Measurements from ENCODE around the gene ZNF384. TPM values are rescaled to one million over a fixed set of nuclear protein-coding genes. Genes with fewer than 3 reads are reported as not detected.

Gene ZNF384
- total and polyA plus RNA-seq, 10 donors = 18.9 to 79.8 (median 50.0) TPM

DNA sequence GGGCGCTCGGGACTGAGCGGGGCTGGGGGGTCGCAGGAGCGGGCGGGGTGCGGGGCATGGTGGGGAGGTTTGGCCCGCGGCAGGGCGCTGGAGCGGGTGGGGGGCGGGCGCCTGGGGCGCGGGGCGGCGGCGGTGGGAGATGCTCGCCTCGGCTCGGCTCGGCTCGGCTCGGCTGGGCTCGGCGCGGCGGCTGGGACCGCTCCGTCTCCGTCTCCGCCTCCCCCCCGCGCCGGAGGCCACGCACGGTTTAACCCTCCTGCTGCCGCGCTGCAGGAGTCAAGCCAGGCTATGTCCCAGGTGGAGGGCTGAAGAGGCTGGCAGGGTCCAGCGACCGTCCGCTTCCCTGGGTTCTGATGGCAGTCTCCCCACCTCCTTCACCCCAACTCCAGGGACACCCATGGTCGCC, 11.5 kb upstream of the ZNF384 start, which contains the start of gene PIANP:
PIANP (minus strand) TSS at position 170 of the 406 bp plus-strand sequence. CDS start 2,754 bp downstream, outside the sequence.
- WGBS, 5 donors = 0 to 15% (median 1%) methylated on average over 2 to 40 of the region's 43 CpGs
- TF ChIP-seq POLR2A (IDR thresholded peaks at IDR 0.05) (no peak), POLR2AphosphoS5 (IDR thresholded peaks at IDR 0.05) (peak in 1 of 3 donors; percentile 48)

GRCh38 chr12:6699989-6700645, 10.9 kb upstream of the ZNF384 start:
- peak; percentile 81 for DNase-seq
- TF ChIP-seq POLR2AphosphoS5 (IDR thresholded peaks at IDR 0.05) (no peak), CTCF (IDR thresholded peaks at IDR 0.05 in 8 of 11, conservative IDR thresholded peaks at IDR 0.05 in 3 of 11) (no peak), POLR2A (IDR thresholded peaks at IDR 0.05) (no peak)

More for the DNA sequence above, 11.5 kb upstream of the ZNF384 start, which contains the start of gene PIANP:
- DNase-seq = peak; percentile 86
- Histone ChIP-seq H3K36me3 (no peaks in the 10 kb centered on the region), H3K4me1 (peaks cover 7 to 50% (median 43%) of the 10 kb centered on the region in 6 donors), H3K27me3 (replicated peaks in 1 of 7) (peaks cover 0 to 87% (median 73%) of the 10 kb centered on the region in 7 donors), H3K9me3 (no peaks in the 10 kb centered on the region), H3K4me3 (peak within 1 kb of the TSS; percentile 30 to 75 (median 38)), H3K27ac (peak within 1 kb of the TSS in 1 of 8 donors; percentile 30)
- intact Hi-C loops (cut with DNase I; ENCODE audit: low total_unique reads) = no loop called here

DNA sequence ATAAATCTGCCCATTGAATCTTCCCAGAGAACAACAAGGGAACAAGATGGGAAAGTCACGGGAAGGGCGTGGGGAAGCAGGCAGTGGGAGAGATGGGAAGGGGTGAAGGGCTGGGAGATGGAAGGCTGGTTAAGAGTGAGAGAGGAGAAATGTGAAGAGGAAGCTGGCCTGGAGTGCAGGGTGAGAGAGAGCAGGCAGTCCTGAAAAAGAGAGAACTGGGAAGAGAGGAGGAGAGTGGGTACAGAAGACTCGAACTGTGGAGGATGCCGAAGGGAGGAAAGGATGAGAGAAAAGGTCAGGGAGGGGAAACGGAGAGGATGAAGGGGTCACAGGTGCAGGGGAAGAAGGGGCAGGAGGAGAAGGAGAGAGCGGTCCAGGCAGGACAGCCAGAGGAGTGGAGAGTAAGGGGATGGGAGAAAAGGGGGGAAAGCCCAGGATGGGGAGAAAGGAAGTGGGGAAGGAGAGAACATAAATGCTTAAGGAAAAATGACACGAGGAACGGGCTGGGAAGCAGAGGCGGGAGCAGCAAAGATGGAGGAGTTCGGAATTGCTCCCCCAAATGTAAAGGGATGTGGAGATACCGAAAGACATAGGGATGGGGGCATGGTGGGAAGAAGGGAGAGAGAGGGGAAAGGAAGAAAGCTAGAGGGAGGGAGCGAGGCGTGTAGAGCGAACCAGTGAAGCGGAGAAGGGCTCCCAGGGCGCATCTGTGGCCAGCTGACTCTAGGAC, 10.2 kb upstream of the ZNF384 start:
- peaks cover 7 to 57% (median 45%) of the 10 kb centered on the region in 6 donors for H3K4me1 ChIP-seq
- no peaks in the 10 kb centered on the region for H3K36me3 ChIP-seq
- H3K27me3 ChIP-seq (replicated peaks in 1 of 7) = peaks cover 0 to 75% (median 62%) of the 10 kb centered on the region in 7 donors
- H3K27ac ChIP-seq = no peak overlapping the region
- TF ChIP-seq CTCF (IDR thresholded peaks at IDR 0.05 in 8 of 11, conservative IDR thresholded peaks at IDR 0.05 in 3 of 11) = no peak
- intact Hi-C loops (cut with DNase I; ENCODE audit: low total_unique reads) = no loop called here
- WGBS, 5 donors = 19 to 29% (median 23%) methylated on average over 13 to 16 of the region's 16 CpGs
- DNase-seq = no peak
- no peaks in the 10 kb centered on the region for H3K9me3 ChIP-seq
- peak overlapping the region in 7 of 8 donors; percentile 30 to 75 (median 38) for H3K4me3 ChIP-seq

More at GRCh38 chr12:6699989-6700645, 10.9 kb upstream of the ZNF384 start:
- no peaks in the 10 kb centered on the region for H3K36me3 ChIP-seq
- intact Hi-C loops (cut with DNase I; ENCODE audit: low total_unique reads) = no loop called here
- H3K4me1 ChIP-seq = peaks cover 7 to 55% (median 45%) of the 10 kb centered on the region in 6 donors
- no peaks in the 10 kb centered on the region for H3K9me3 ChIP-seq
- H3K27ac ChIP-seq = peak overlapping the region in 1 of 8 donors; percentile 30
- 0 to 3% (median 1%) methylated on average over 53 to 65 of the region's 65 CpGs for WGBS, 5 donors
- H3K27me3 ChIP-seq (replicated peaks in 1 of 7) = peaks cover 0 to 82% (median 67%) of the 10 kb centered on the region in 7 donors
- peak overlapping the region; percentile 30 to 75 (median 38) for H3K4me3 ChIP-seq

DNA sequence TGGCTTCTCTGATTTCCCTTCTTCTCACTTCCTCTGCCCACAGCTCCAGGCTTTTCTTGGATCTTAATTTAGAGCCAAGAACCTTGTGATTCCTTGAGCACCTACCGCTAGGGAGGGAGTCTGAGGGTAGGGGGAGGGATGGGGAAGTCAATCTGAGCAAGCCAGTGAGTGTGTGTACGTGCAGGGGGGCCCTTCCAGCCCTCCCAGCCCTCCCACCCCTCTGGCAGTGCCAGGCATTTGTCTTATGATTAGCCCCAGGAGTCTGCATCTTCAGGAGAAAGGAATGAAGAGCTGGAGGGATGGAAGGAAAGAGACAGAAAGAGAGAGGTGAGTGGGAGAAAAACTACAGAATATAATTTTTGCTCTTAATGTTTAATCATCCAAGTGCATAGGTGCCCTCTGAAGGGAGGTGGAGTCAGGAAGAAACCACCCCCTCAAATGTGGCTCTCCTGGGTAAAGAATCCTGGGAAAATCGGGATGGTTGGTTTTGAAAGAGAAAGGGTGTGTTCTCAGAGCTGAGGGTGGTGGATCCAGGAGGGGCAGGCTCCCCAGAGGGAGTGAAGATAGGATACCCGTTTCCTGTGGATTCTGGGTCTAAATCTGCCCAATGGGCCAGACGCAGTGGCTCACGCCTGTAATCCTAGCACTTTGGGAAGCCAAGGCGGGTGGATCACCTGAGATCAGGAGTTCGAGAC, 9.3 kb upstream of the ZNF384 start:
- H3K4me1 ChIP-seq = peaks cover 7 to 57% (median 45%) of the 10 kb centered on the region in 6 donors
- no peak for DNase-seq
- 58 to 66% (median 60%) methylated on average over 8 of the region's 8 CpGs for WGBS, 5 donors
- H3K27me3 ChIP-seq (replicated peaks in 1 of 7) = peaks cover 0 to 65% (median 52%) of the 10 kb centered on the region in 7 donors
- no peak for TF ChIP-seq CTCF (IDR thresholded peaks at IDR 0.05 in 8 of 11, conservative IDR thresholded peaks at IDR 0.05 in 3 of 11)
- TF ChIP-seq POLR2A (IDR thresholded peaks at IDR 0.05) = no peak
- TF ChIP-seq POLR2AphosphoS5 (IDR thresholded peaks at IDR 0.05) = no peak
- no peaks in the 10 kb centered on the region for H3K36me3 ChIP-seq
- H3K27ac ChIP-seq = no peak overlapping the region
- H3K4me3 ChIP-seq = no peak overlapping the region
- H3K9me3 ChIP-seq = no peaks in the 10 kb centered on the region
- intact Hi-C loops (cut with DNase I; ENCODE audit: low total_unique reads) = no loop called here
